GM12875 (cell line): Measurements from ENCODE around the gene TP63.

Source experiments
- H3K4me3 ChIP-seq: one replicate; pipeline ENCODE4 v1.5.1; 2011; ENCODE audit warnings: low read depth, low read length, control low read depth
- TF ChIP-seq, protein P1 (sequence below): IDR thresholded peaks from 2 replicates; pipeline ENCODE4 v1.5.1; 2011; ENCODE audit warnings: low read depth, mild to moderate bottlenecking, control low read depth, inconsistent platforms, low read length, moderate library complexity, borderline replicate concordance; ENCODE audit not compliant: insufficient read depth

The TP63 gene

GRCh38 chr3:189822726-189823125, 191.5 kb downstream of the TP63 start:
- TF ChIP-seq, protein P1, sequence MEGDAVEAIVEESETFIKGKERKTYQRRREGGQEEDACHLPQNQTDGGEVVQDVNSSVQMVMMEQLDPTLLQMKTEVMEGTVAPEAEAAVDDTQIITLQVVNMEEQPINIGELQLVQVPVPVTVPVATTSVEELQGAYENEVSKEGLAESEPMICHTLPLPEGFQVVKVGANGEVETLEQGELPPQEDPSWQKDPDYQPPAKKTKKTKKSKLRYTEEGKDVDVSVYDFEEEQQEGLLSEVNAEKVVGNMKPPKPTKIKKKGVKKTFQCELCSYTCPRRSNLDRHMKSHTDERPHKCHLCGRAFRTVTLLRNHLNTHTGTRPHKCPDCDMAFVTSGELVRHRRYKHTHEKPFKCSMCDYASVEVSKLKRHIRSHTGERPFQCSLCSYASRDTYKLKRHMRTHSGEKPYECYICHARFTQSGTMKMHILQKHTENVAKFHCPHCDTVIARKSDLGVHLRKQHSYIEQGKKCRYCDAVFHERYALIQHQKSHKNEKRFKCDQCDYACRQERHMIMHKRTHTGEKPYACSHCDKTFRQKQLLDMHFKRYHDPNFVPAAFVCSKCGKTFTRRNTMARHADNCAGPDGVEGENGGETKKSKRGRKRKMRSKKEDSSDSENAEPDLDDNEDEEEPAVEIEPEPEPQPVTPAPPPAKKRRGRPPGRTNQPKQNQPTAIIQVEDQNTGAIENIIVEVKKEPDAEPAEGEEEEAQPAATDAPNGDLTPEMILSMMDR: peak; percentile 21; the same call in 1 of the 2 replicates
- no peak overlapping the region for H3K4me3 ChIP-seq

DNA sequence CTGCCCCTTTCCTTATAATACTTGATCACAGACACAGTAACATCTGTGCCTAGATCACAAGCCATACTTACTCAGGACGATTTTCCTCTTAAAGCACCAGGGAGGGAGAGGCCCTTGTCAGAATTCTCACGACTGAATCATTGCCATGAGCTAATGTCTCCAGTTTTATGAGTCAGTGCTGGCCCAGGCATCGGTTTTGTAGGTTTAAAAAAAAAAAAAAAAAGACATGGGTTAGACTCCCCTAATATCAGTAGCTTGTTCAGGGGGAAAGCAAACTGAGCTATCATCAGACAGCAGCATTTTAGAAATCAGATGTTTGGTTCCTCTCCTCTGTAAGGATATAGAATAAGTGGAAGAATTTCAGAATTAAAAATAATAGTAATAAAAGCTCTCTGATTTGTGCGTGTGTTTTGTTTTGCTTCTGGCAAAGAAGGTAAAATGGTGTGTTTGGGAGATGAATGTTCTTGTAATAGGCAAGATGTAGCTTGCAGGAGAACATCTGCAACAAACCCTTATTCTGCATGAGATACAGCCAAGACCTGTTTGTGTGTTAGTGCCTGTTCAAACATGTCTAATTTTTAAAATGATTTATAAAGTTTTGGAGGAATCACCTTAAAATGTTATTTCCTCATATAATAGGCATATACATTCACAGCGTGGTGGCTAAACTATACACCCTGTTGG, 193.6 kb downstream of the TP63 start:
- TF ChIP-seq, protein P1: no peak
- no peak overlapping the region for H3K4me3 ChIP-seq

DNA sequence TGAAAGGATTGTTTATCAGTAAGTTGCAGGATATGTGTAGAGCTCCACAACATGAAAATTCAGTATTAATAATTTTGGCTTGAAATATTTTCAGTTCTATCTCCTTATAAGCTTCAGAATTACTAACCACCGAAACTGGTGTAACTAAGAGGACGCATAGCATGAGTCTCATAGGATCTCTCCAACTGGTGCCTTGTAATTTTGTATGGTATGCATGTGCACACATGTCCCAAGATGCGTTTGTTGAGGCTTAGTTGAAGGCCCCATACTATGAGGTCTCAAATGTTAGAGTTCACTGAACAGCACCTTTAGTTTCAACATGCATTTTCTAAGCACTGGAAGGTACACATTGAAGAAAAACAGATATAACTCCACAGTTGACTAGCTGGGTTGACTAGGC, 195.4 kb downstream of the TP63 start:
- no peak overlapping the region for H3K4me3 ChIP-seq
- TF ChIP-seq, protein P1: no peak

- H3K4me3 ChIP-seq: no peak overlapping the region
- TF ChIP-seq, protein P1: no peak
Measured at GRCh38 chr3:189827108-189827507, 195.9 kb downstream of the TP63 start.

DNA sequence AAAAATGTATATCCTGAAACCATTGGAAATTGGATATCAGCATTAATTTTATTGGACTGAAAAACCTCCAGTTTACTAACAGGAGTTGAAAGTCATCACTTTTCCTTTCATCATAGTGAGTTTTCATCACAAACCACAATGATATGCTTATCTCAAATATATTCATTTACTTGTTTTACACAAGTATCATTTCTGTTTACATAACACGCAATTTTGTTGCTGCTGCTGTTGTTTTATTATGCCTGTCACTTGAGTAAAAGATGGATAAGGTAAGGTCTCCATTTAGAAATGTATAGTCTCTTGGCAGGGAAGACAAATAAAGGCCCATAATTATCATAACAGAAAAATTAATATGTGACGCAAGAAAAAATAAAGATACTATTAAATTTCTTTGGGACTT, 199.2 kb downstream of the TP63 start:
- H3K4me3 ChIP-seq: no peak overlapping the region

GRCh38 chr3:189833266-189833665, 202.1 kb downstream of the TP63 start:
- H3K4me3 ChIP-seq: no peak overlapping the region
- TF ChIP-seq, protein P1: no peak

More for the DNA sequence above, 199.2 kb downstream of the TP63 start:
- TF ChIP-seq, protein P1: no peak

DNA sequence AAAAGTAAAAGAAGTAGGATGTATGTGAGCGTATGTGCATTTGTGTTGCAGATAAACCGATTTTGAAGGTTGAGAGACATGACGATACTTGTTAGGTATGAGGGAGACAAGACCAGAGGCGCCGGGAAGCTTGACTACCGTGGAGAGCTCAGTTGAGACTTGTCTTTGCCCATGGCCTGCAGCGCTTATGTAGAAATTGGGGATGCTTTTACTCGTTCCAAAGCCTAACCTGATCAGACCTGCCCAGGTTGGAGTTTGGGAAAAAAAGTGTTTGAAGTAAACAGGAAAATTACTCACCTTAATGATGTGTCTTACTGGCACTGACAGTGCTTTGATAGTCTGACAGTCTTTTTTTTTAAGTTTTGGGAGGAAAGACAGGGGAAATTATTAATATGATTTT, 202.8 kb downstream of the TP63 start:
- no peak overlapping the region for H3K4me3 ChIP-seq
- TF ChIP-seq, protein P1: no peak
